GM23338 (cell line): ENCODE results near the gene PRKACA. TPM values are rescaled to one million over a fixed set of nuclear protein-coding genes. Genes with fewer than 3 reads are reported as not detected.

ENCODE experiments used
- ATAC-seq: fragments of 200-7000 bp; cut with Tn5 transposase; 3 replicates; pipeline ENCODE4 v1.9.1; 2020
- DNase-seq: peaks from one replicate; pipeline ENCODE4 v3.0.0-alpha.2; 2015; ENCODE audit warnings: low spot score
- H2AFZ ChIP-seq: fragments of 200-600 bp; sonication (generic); 2 replicates; pipeline ENCODE4 v1.8.0; 2016; ENCODE audit warnings: antibody characterized with exemption, mild to moderate bottlenecking, moderate library complexity
- H3F3A ChIP-seq: fragments of 200-600 bp; sonication (generic); replicated peaks from 2 replicates; pipeline ENCODE4 v1.8.0; 2017; ENCODE audit warnings: antibody characterized with exemption, mixed run types, low read depth
- H3K27ac ChIP-seq: fragments of 200-600 bp; sonication (generic); 2 replicates; pipeline ENCODE4 v1.6.1; 2016; ENCODE audit warnings: low read depth
- H3K27me3 ChIP-seq: fragments of 200-600 bp; sonication (generic); 2 replicates; pipeline ENCODE4 v1.8.0; 2016; ENCODE audit warnings: mild to moderate bottlenecking, mixed run types, moderate library complexity; ENCODE audit not compliant: insufficient read depth
- H3K36me3 ChIP-seq: fragments of 200-600 bp; sonication (generic); 2 replicates; pipeline ENCODE4 v1.8.0; 2016; ENCODE audit warnings: mild to moderate bottlenecking; ENCODE audit not compliant: insufficient read depth
- H3K4me1 ChIP-seq: fragments of 200-600 bp; sonication (generic); 2 replicates; pipeline ENCODE4 v1.8.0; 2016; ENCODE audit warnings: mild to moderate bottlenecking, moderate library complexity; ENCODE audit not compliant: insufficient read depth
- H3K4me2 ChIP-seq: fragments of 200-600 bp; sonication (generic); 2 replicates; pipeline ENCODE4 v1.7.1; 2017; ENCODE audit warnings: mixed run types
- H3K4me3 ChIP-seq: fragments of 200-600 bp; sonication (generic); 2 replicates; pipeline ENCODE4 v1.6.1; 2016; ENCODE audit warnings: mixed run types
- H3K79me2 ChIP-seq: fragments of 200-600 bp; sonication (generic); replicated peaks from 2 replicates; pipeline ENCODE4 v1.8.0; 2017; ENCODE audit warnings: mild to moderate bottlenecking; ENCODE audit not compliant: insufficient read depth
- H3K9me2 ChIP-seq: fragments of 200-600 bp; sonication (generic); 2 replicates; pipeline ENCODE4 v1.8.0; 2017; ENCODE audit not compliant: insufficient read depth
- H4K20me1 ChIP-seq: fragments of 200-600 bp; sonication (generic); replicated peaks from 2 replicates; pipeline ENCODE4 v1.8.0; 2017; ENCODE audit warnings: mild to moderate bottlenecking; ENCODE audit not compliant: insufficient read depth
- H3K27ac Mint-ChIP-seq: 2 replicates; pipeline ENCODE4 v1.8.0; 2020; ENCODE audit warnings: inconsistent platforms, mild to moderate bottlenecking, moderate library complexity, mixed read lengths
- H3K27me3 Mint-ChIP-seq: 3 replicates; pipeline ENCODE4 v1.8.0; 2022; ENCODE audit warnings: low read depth, mild to moderate bottlenecking, moderate library complexity, mixed read lengths, inconsistent platforms; ENCODE audit not compliant: insufficient read depth, poor library complexity
- H3K36me3 Mint-ChIP-seq: 3 replicates; pipeline ENCODE4 v1.8.0; 2021; ENCODE audit warnings: low read depth, mild to moderate bottlenecking, inconsistent platforms, moderate library complexity, mixed read lengths
- H3K4me1 Mint-ChIP-seq: 3 replicates; pipeline ENCODE4 v1.8.0; 2020; ENCODE audit warnings: mild to moderate bottlenecking, inconsistent platforms, mixed read lengths
- H3K4me3 Mint-ChIP-seq: 3 replicates; pipeline ENCODE4 v1.8.0; 2021; ENCODE audit warnings: moderate library complexity, mild to moderate bottlenecking, inconsistent platforms, mixed read lengths
- H3K9me3 Mint-ChIP-seq: 3 replicates; pipeline ENCODE4 v1.8.0; 2020; ENCODE audit warnings: moderate library complexity, mild to moderate bottlenecking, inconsistent platforms, mixed read lengths
- CREB1 ChIP-seq: fragments of 250-450 bp; sonication (Bioruptor Pico); IDR thresholded peaks from 2 replicates; pipeline ENCODE4 v1.5.0; 2020; ENCODE audit warnings: low read depth, mild to moderate bottlenecking, moderate library complexity
- CTCF ChIP-seq, 2 experiments: fragments of 200-600 bp in 1 of 2; sonication (generic) in 1 of 2; conservative IDR thresholded peaks; 2 replicates each; pipeline versions ENCODE4 v1.5.1 to v1.6.1; 2016 to 2017; ENCODE audit warnings: antibody characterized with exemption in 2 of 2, low read depth in 2 of 2, mild to moderate bottlenecking in 2 of 2, moderate library complexity in 1 of 2
- ETS1 ChIP-seq: IDR thresholded peaks from 2 replicates; pipeline ENCODE4 v1.6.1; 2016; ENCODE audit warnings: antibody characterized with exemption
- EZH2 ChIP-seq: fragments of 200-600 bp; sonication (generic); IDR thresholded peaks from one replicate; pipeline ENCODE4 v1.8.0; 2017; ENCODE audit warnings: antibody characterized with exemption, mild to moderate bottlenecking, low read depth; ENCODE audit not compliant: unreplicated experiment
- EZH2phosphoT487 ChIP-seq: fragments of 200-600 bp; sonication (generic); IDR thresholded peaks from one replicate; pipeline ENCODE4 v1.8.1; 2018; ENCODE audit warnings: antibody characterized with exemption; ENCODE audit not compliant: unreplicated experiment
- JUNB ChIP-seq: IDR thresholded peaks from one replicate; pipeline ENCODE4 v1.6.1; 2016; ENCODE audit warnings: antibody characterized with exemption; ENCODE audit not compliant: unreplicated experiment
- NANOG ChIP-seq: IDR thresholded peaks from 2 replicates; pipeline ENCODE4 v1.6.1; 2016; ENCODE audit warnings: antibody characterized with exemption, borderline replicate concordance
- POLR2AphosphoS5 ChIP-seq: IDR thresholded peaks from 2 replicates; pipeline ENCODE4 v1.6.1; 2016; ENCODE audit warnings: antibody characterized with exemption, low read depth
- STAT1 ChIP-seq: IDR thresholded peaks from one replicate; pipeline ENCODE4 v1.6.1; 2016; ENCODE audit warnings: antibody characterized with exemption; ENCODE audit not compliant: unreplicated experiment
- ZNF114 ChIP-seq: fragments of 250-450 bp; sonication (Bioruptor Pico); IDR thresholded peaks from 2 replicates; pipeline ENCODE4 v1.5.0; 2020; ENCODE audit warnings: mild to moderate bottlenecking, moderate library complexity
- ZNF331 ChIP-seq: fragments of 250-450 bp; sonication (Bioruptor Pico); IDR thresholded peaks from 2 replicates; pipeline ENCODE4 v1.5.0; 2020; ENCODE audit warnings: low read depth, mild to moderate bottlenecking, moderate library complexity
- ZNF462 ChIP-seq: fragments of 250-450 bp; sonication (Bioruptor Pico); IDR thresholded peaks from 2 replicates; pipeline ENCODE4 v1.5.0; 2020; ENCODE audit warnings: mild to moderate bottlenecking, moderate library complexity
- polyA plus RNA-seq: library from polyadenylated mRNA; unstranded; fragments of >200 nt; fragmentation: Nextera tagmentation; extraction: Ambion mirVana; gene quantifications from 2 replicates; pipeline ENCODE4 v1.2.1, GENCODE V29; 2016
- total RNA-seq: library from RNA; depleted of rRNA; stranded (reverse); fragments of >200 nt; shearing (Covaris generic); gene quantifications from 2 replicates; pipeline ENCODE4 v1.2.3, GENCODE V29; 2014
- TF ChIP-seq, protein P1 (sequence below): IDR thresholded peaks from one replicate; pipeline ENCODE4 v1.6.1; 2018; ENCODE audit warnings: antibody characterized with exemption; ENCODE audit not compliant: unreplicated experiment

PRKACA gene
- total and polyA plus RNA-seq, 2 experiments from 2014 or later = 13.0 to 31.3 TPM

GRCh38 chr19:14127929-14128509 is 10.5 kb upstream of the PRKACA start:
- H3K4me1 Mint-ChIP-seq = no peaks in the 10 kb centered on the region
- no peak overlapping the region for H3K27ac Mint-ChIP-seq
- Histone ChIP-seq H3K4me2 (no peak overlapping the region), H2AFZ (no peak overlapping the region), H3K27ac (no peak overlapping the region), H3K27me3 (no peaks in the 10 kb centered on the region), H3K36me3 (no peaks in the 10 kb centered on the region), H3K9me2 (no peaks in the 10 kb centered on the region), H3K4me3 (no peak overlapping the region), H3K4me1 (no peaks in the 10 kb centered on the region), H3F3A (no peaks in the 10 kb centered on the region), H3K79me2 (no peaks in the 10 kb centered on the region), H4K20me1 (peaks cover 21% of the 10 kb centered on the region; the same call in 1 of the 2 replicates)
- DNase-seq = no peak
- no peak for ATAC-seq
- peaks cover 7% of the 10 kb centered on the region for H3K27me3 Mint-ChIP-seq
- H3K9me3 Mint-ChIP-seq = no peaks in the 10 kb centered on the region
- H3K36me3 Mint-ChIP-seq = peaks cover 53% of the 10 kb centered on the region
- no peak for TF ChIP-seq ETS1
- TF ChIP-seq POLR2AphosphoS5 = no peak
- TF ChIP-seq EZH2phosphoT487 = no peak
- no peak for TF ChIP-seq CREB1 (CRISPR knock-in tag)
- no peak for TF ChIP-seq CTCF (conservative IDR thresholded peaks at IDR 0.05; ENCODE audit: low read depth in 2 of 2)
- TF ChIP-seq, protein P1, sequence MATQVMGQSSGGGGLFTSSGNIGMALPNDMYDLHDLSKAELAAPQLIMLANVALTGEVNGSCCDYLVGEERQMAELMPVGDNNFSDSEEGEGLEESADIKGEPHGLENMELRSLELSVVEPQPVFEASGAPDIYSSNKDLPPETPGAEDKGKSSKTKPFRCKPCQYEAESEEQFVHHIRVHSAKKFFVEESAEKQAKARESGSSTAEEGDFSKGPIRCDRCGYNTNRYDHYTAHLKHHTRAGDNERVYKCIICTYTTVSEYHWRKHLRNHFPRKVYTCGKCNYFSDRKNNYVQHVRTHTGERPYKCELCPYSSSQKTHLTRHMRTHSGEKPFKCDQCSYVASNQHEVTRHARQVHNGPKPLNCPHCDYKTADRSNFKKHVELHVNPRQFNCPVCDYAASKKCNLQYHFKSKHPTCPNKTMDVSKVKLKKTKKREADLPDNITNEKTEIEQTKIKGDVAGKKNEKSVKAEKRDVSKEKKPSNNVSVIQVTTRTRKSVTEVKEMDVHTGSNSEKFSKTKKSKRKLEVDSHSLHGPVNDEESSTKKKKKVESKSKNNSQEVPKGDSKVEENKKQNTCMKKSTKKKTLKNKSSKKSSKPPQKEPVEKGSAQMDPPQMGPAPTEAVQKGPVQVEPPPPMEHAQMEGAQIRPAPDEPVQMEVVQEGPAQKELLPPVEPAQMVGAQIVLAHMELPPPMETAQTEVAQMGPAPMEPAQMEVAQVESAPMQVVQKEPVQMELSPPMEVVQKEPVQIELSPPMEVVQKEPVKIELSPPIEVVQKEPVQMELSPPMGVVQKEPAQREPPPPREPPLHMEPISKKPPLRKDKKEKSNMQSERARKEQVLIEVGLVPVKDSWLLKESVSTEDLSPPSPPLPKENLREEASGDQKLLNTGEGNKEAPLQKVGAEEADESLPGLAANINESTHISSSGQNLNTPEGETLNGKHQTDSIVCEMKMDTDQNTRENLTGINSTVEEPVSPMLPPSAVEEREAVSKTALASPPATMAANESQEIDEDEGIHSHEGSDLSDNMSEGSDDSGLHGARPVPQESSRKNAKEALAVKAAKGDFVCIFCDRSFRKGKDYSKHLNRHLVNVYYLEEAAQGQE = no peak
- TF ChIP-seq ZNF331 (CRISPR knock-in tag) = no peak
- no peak for TF ChIP-seq STAT1
- TF ChIP-seq ZNF462 = no peak
- no peak for TF ChIP-seq JUNB
- no peak for TF ChIP-seq NANOG
- no peak for TF ChIP-seq EZH2
- TF ChIP-seq ZNF114 (CRISPR knock-in tag) = no peak
- H3K4me3 Mint-ChIP-seq = no peak overlapping the region
